ENCODE results near the gene LRRC8B. TPM values are rescaled to one million over a fixed set of nuclear protein-coding genes. Genes with fewer than 3 reads are reported as not detected.
A peak's percentile ranks its signal among the peaks of the same experiment; 100 is the strongest.
"Not testable (repeated sequence)": the region's sequence is repeated elsewhere in the genome, so short reads cannot be mapped to it uniquely, and the experiment has no call there.

The LRRC8B gene
- total and polyA plus RNA-seq, 7 experiments from 2014 or later = 8.8 to 23.0 (median 16.7) TPM

DNA sequence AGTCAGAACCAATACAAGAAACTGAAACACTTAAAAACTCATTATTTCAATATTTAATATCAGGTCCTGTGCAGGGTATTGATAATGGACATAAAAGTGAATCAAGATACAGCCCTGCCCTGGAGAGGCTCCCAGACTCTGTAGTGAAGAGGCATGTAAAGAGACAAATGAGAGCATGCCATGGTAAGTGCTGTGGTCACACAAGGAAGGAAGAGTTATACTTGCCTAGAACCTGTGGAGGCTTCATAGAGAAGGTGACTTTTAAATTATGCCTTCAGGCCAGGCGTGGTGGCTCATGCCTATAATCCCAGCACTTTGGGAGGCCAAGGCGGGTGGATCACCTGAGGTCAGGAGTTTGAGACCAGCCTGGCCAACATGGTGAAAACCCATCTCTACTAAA, 105.0 kb downstream of the LRRC8B start:
- H3K9me3 ChIP-seq (ENCODE audit: control insufficient read depth in 2 of 3, low read length in 3 of 3); DNase-seq; H3K4me3 ChIP-seq (ENCODE audit: low read length); H3K27me3 Mint-ChIP-seq; H3K27me3 ChIP-seq (ENCODE audit: control insufficient read depth in 2 of 2, insufficient read depth in 2 of 2, low read length in 2 of 2); intact Hi-C loops (cut with micrococcal nuclease); ATAC-seq; H3K9me3 Mint-ChIP-seq: not testable (repeated sequence)
- H3K4me1 Mint-ChIP-seq = peaks cover 42 to 82% (median 74%) of the 10 kb centered on the region in 7 donors
- peaks cover 0 to 12% (median 0%) of the 10 kb centered on the region in 3 experiments for H3K36me3 ChIP-seq (ENCODE audit: control insufficient read depth in 2 of 3, insufficient read depth in 3 of 3, low read length in 3 of 3)
- peak overlapping the region; percentile 37 to 99 (median 84) for H3K27ac Mint-ChIP-seq
- peaks cover 36 to 52% of the 10 kb centered on the region in 2 donors for H3K4me1 ChIP-seq (ENCODE audit: control insufficient read depth in 2 of 2, insufficient read depth in 2 of 2, low read length in 2 of 2)
- peaks cover 0 to 31% (median 7%) of the 10 kb centered on the region in 5 donors for H3K36me3 Mint-ChIP-seq
- H3K4me3 Mint-ChIP-seq = peak overlapping the region; percentile 17 to 99 (median 64)
- CTCF ChIA-PET = interaction anchor here (0.6 to 11.4 kb wide), 9 partner anchors 10 to 134 kb away, joined by 3 to 122 read pairs (median 21); no protein-coding TSS in a partner anchor
- peak overlapping the region; percentile 6 for H3K27ac ChIP-seq (ENCODE audit: low read depth, low read length)
- POLR2A ChIA-PET = interaction anchor here (0.8 to 26.8 kb wide), 7 partner anchors 10 to 134 kb away, joined by 3 to 834 read pairs (median 19); partner anchors contain the start of gene LRRC8B

DNA sequence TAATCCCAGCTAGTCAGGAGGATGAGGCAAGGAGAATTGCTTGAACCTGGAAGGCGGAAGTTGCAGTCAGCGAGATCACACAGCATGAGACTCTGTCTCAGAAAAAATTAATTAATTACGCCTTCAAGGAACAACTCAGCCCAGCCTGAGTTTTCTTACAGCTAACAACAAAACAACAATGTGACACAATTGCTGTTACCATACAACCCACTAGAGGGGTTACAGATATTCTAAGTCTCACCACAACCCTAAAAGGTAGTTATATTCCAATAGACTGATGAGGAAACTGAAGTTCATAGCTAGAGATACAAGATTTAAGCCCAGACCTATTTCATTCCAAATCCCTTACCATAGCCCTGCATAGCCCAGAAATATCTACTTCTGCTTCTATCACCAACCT, 105.4 kb downstream of the LRRC8B start:
- Mint-ChIP-seq H3K4me1 (peaks cover 44 to 81% (median 73%) of the 10 kb centered on the region in 7 donors), H3K36me3 (peaks cover 0 to 29% (median 7%) of the 10 kb centered on the region in 5 donors), H3K27ac (peak overlapping the region; percentile 68 to 99 (median 97)), H3K27me3 (no peaks in the 10 kb centered on the region), H3K4me3 (peak overlapping the region; percentile 2 to 99 (median 63)), H3K9me3 (peaks cover 0 to 3% (median 0%) of the 10 kb centered on the region in 11 donors)
- ATAC-seq (no peak), DNase-seq (peak in 1 of 9 donors; percentile 29)
- Histone ChIP-seq H3K4me1 (ENCODE audit: control insufficient read depth in 2 of 2, insufficient read depth in 2 of 2, low read length in 2 of 2) (peaks cover 39 to 53% of the 10 kb centered on the region in 2 donors), H3K27ac (ENCODE audit: low read depth, low read length) (peak overlapping the region; percentile 6), H3K27me3 (ENCODE audit: control insufficient read depth in 2 of 2, insufficient read depth in 2 of 2, low read length in 2 of 2) (no peaks in the 10 kb centered on the region), H3K36me3 (ENCODE audit: control insufficient read depth in 2 of 3, insufficient read depth in 3 of 3, low read length in 3 of 3) (peaks cover 0 to 12% (median 0%) of the 10 kb centered on the region in 3 experiments), H3K9me3 (ENCODE audit: control insufficient read depth in 2 of 3, low read length in 3 of 3) (no peaks in the 10 kb centered on the region), H3K4me3 (ENCODE audit: low read length) (no peak overlapping the region)
- intact Hi-C loops (cut with micrococcal nuclease) = loop anchor here (2.0 to 10.0 kb wide), 4 partner anchors 33 to 945 kb away; partner anchors contain the start of gene PKN2 (in 1 of the 2)
- CTCF ChIA-PET = interaction anchor here (0.6 to 11.4 kb wide), 9 partner anchors 8 to 133 kb away, joined by 3 to 122 read pairs (median 21); no protein-coding TSS in a partner anchor
- POLR2A ChIA-PET = interaction anchor here (0.6 to 26.8 kb wide), 7 partner anchors 10 to 134 kb away, joined by 3 to 834 read pairs (median 19); partner anchors contain the start of gene LRRC8B

DNA sequence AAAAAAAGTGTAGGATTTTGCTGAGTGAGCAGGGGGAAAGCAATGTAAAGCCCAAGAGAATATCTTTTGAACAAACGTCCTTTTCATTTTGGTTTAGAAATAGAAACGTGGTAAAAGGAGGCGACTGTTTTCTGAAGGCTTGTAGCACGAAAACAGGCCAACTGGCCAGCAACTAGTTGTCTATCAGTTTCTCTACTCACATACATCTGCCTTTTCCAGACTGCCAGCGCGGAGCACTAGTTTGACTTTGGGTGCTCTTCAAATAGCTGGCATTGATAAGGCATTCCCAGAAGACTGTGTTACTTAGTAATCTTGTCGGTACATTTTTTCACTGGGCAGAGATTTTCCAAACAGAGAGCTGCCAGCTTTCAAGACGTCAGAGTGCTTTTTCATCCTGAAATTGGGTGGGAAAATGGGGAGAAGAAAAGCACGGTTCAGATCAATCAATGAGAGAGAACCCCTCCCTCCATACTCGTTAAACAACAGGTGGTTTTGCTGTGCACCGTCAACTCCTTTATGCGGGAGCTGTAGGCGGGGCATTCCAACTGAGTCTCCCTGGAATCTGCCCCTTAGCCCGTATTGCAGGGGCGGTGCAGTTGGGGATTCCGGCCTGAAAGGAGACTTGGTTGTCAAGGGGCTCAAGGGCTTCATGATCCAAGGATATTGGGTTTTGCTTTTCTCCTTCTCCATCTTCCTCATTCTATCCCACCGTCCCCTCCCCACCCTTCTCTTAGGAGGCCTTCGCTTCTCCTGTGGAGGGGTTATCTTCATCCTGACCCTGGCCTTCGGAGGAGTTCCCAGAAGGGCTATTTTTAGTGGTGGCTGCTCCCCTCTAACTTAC, 107.4 kb downstream of the LRRC8B start:
- peaks cover 54 to 85% (median 81%) of the 10 kb centered on the region in 7 donors for H3K4me1 Mint-ChIP-seq
- Histone ChIP-seq H3K27me3 (ENCODE audit: control insufficient read depth in 2 of 2, insufficient read depth in 2 of 2, low read length in 2 of 2) (no peaks in the 10 kb centered on the region), H3K27ac (ENCODE audit: low read depth, low read length) (peak overlapping the region; percentile 93), H3K36me3 (ENCODE audit: control insufficient read depth in 2 of 3, insufficient read depth in 3 of 3, low read length in 3 of 3) (peaks cover 0 to 12% (median 0%) of the 10 kb centered on the region in 3 experiments), H3K4me3 (ENCODE audit: low read length) (peak overlapping the region; percentile 67), H3K4me1 (ENCODE audit: control insufficient read depth in 2 of 2, insufficient read depth in 2 of 2, low read length in 2 of 2) (peaks cover 51 to 64% of the 10 kb centered on the region in 2 donors), H3K9me3 (ENCODE audit: control insufficient read depth in 2 of 3, low read length in 3 of 3) (no peaks in the 10 kb centered on the region)
- no peak for ATAC-seq
- intact Hi-C loops (cut with micrococcal nuclease) = loop anchor here (1.0 to 10.0 kb wide), 25 partner anchors 9 to 947 kb away; partner anchors contain the start of genes LRRC8D (in 2 of the 2), ZNF326 (in 2 of the 2), GTF2B (in 1 of the 2) and KYAT3 (in 1 of the 2)
- no peaks in the 10 kb centered on the region for H3K27me3 Mint-ChIP-seq
- DNase-seq = no peak
- H3K27ac Mint-ChIP-seq = peak overlapping the region; percentile 93 to 99 (median 98)
- peaks cover 0 to 32% (median 7%) of the 10 kb centered on the region in 5 donors for H3K36me3 Mint-ChIP-seq
- POLR2A ChIA-PET = interaction anchor here (0.6 to 26.8 kb wide), 18 partner anchors 9 to 333 kb away, joined by 3 to 834 read pairs (median 6); partner anchors contain the start of gene LRRC8B
- H3K9me3 Mint-ChIP-seq = peaks cover 0 to 3% (median 0%) of the 10 kb centered on the region in 11 donors
- CTCF ChIA-PET = interaction anchor here (0.7 to 11.4 kb wide), 16 partner anchors 9 to 131 kb away, joined by 3 to 122 read pairs (median 5); no protein-coding TSS in a partner anchor
- H3K4me3 Mint-ChIP-seq = peak overlapping the region; percentile 89 to 99 (median 94)

DNA sequence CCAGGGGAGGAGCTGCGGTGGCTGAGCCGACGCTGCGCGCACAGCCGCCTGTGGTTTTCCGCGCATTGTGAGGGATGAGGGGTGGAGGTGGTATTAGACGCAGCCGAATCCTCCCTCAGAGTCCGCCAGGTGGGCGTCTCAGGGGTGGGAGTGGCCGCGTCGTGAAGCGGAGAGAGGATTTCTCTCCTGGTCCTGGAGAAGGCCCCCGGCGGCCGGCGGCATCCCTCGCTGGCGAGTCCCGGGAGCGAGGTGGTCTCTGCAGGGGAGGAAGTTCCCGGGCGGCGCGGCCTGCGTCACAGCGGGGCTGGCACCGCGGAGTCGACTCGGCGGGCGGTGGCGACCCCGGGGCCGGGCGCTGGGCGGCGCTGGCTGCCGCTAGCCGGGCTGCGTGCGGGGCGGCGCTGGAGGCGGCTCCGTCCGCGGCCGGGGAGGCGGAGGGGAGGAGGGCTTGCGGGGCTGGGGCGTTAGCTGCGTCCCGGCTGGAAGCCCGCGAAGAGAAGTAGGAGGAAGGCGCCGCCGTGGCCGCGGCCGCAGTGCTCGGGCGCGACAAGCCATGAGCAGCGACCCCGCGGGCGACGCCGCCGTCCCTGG, 108.1 kb downstream of the LRRC8B start, which contains the start of gene LRRC8C:
Gene LRRC8C (plus strand): TSS at position 464 of the 591 bp plus-strand sequence. CDS start 53,354 bp downstream, outside the sequence.
- H3K9me3 Mint-ChIP-seq = peaks cover 0 to 3% (median 0%) of the 10 kb centered on the region in 11 donors
- intact Hi-C loops (cut with micrococcal nuclease) = loop anchor here (1.0 to 10.0 kb wide), 24 partner anchors 9 to 948 kb away; partner anchors contain the start of genes LRRC8B (in 2 of the 2), LRRC8D (in 2 of the 2), ZNF326 (in 2 of the 2) and GTF2B (in 1 of the 2)
- POLR2A ChIA-PET = interaction anchor here (0.6 to 26.8 kb wide), 15 partner anchors 9 to 334 kb away, joined by 3 to 834 read pairs (median 18); partner anchors contain the start of gene LRRC8B
- H3K36me3 ChIP-seq (ENCODE audit: control insufficient read depth in 2 of 3, insufficient read depth in 3 of 3, low read length in 3 of 3) = peaks cover 0 to 12% (median 0%) of the 10 kb centered on the region in 3 experiments
- DNase-seq (peak; percentile 86 to 96 (median 92)), ATAC-seq (peak; percentile 89)
- peaks cover 53 to 65% of the 10 kb centered on the region in 2 donors for H3K4me1 ChIP-seq (ENCODE audit: control insufficient read depth in 2 of 2, insufficient read depth in 2 of 2, low read length in 2 of 2)
- H3K36me3 Mint-ChIP-seq = peaks cover 0 to 33% (median 11%) of the 10 kb centered on the region in 5 donors
- H3K4me1 Mint-ChIP-seq = peaks cover 61 to 85% (median 81%) of the 10 kb centered on the region in 7 donors
- H3K4me3 ChIP-seq (ENCODE audit: low read length) = peak within 1 kb of the TSS; percentile 74
- H3K4me3 Mint-ChIP-seq = peak within 1 kb of the TSS; percentile 92 to 99 (median 98)
- peak within 1 kb of the TSS; percentile 93 for H3K27ac ChIP-seq (ENCODE audit: low read depth, low read length)
- H3K9me3 ChIP-seq (ENCODE audit: control insufficient read depth in 2 of 3, low read length in 3 of 3) = no peaks in the 10 kb centered on the region
- H3K27me3 Mint-ChIP-seq = no peaks in the 10 kb centered on the region
- H3K27me3 ChIP-seq (ENCODE audit: control insufficient read depth in 2 of 2, insufficient read depth in 2 of 2, low read length in 2 of 2) = no peaks in the 10 kb centered on the region
- peak within 1 kb of the TSS; percentile 93 to 99 (median 98) for H3K27ac Mint-ChIP-seq
- CTCF ChIA-PET = interaction anchor here (1.0 to 11.4 kb wide), 13 partner anchors 10 to 130 kb away, joined by 3 to 122 read pairs (median 5); no protein-coding TSS in a partner anchor

DNA sequence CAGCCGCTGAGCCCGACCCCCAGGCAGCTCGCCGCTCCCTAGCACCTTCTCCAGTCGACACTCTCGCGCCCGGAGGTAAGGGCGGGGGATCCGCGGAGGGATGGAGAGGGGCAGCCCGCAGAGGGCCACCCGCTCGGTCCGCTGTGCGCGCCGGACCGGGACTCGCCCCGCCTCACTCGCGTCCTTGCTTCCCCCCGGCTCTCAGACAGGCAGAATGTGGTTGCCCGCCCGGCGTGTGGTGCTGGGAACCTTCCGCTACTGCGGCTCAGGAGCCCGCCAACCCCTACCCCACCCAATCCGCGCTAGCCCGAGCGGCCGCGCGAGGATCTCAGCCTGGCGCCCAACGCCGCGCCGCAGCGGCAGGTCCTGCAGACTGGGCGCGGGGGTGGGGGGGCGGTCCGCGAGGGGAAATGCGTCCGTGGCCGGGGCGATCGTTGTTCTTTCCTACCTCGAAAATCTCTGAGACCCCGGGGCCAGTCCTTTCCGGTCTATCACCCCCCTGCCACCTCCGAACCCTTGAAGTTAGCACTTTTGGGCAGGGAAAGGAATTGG, 108.7 kb downstream of the LRRC8B start:
- H3K27ac ChIP-seq (ENCODE audit: low read depth, low read length) = peak overlapping the region; percentile 93
- ChIA-PET POLR2A (interaction anchor here (0.7 to 26.8 kb wide), 16 partner anchors 10 to 210 kb away, joined by 3 to 834 read pairs (median 12); partner anchors contain the start of gene LRRC8B), CTCF (interaction anchor here (1.2 to 11.4 kb wide), 11 partner anchors 15 to 150 kb away, joined by 3 to 122 read pairs (median 5); no protein-coding TSS in a partner anchor)
- Mint-ChIP-seq H3K9me3 (peaks cover 0 to 3% (median 0%) of the 10 kb centered on the region in 11 donors), H3K4me3 (peak overlapping the region; percentile 92 to 99 (median 98)), H3K27me3 (no peaks in the 10 kb centered on the region), H3K27ac (peak overlapping the region; percentile 87 to 96 (median 94)), H3K4me1 (peaks cover 61 to 85% (median 81%) of the 10 kb centered on the region in 7 donors), H3K36me3 (peaks cover 0 to 30% (median 12%) of the 10 kb centered on the region in 5 donors)
- H3K27me3 ChIP-seq (ENCODE audit: control insufficient read depth in 2 of 2, insufficient read depth in 2 of 2, low read length in 2 of 2) = no peaks in the 10 kb centered on the region
- ATAC-seq (peak; percentile 56), DNase-seq (peak; percentile 51 to 67 (median 64))
- H3K36me3 ChIP-seq (ENCODE audit: control insufficient read depth in 2 of 3, insufficient read depth in 3 of 3, low read length in 3 of 3) = peaks cover 0 to 12% (median 0%) of the 10 kb centered on the region in 3 experiments
- intact Hi-C loops (cut with micrococcal nuclease) = loop anchor here (1.0 to 10.0 kb wide), 10 partner anchors 36 to 949 kb away; partner anchors contain the start of genes ZNF326 (in 2 of the 2), LRRC8B (in 1 of the 2), LRRC8D (in 1 of the 2) and PKN2 (in 1 of the 2)
- H3K4me1 ChIP-seq (ENCODE audit: control insufficient read depth in 2 of 2, insufficient read depth in 2 of 2, low read length in 2 of 2) = peaks cover 53 to 66% of the 10 kb centered on the region in 2 donors
- H3K9me3 ChIP-seq (ENCODE audit: control insufficient read depth in 2 of 3, low read length in 3 of 3) = no peaks in the 10 kb centered on the region
- H3K4me3 ChIP-seq (ENCODE audit: low read length) = peak overlapping the region; percentile 74

Measured in naive thymus-derived CD4-positive, alpha-beta T cell (primary cell).